AG09309 (cell line): Measurements from ENCODE around the gene EPYC.

Experiments
- DNase-seq: peaks from one replicate; pipeline ENCODE4 v3.0.0-alpha.2; 2010; ENCODE audit warnings: low read depth
- H3K4me3 ChIP-seq: 2 replicates; pipeline ENCODE4 v1.5.1; 2011; ENCODE audit warnings: mild to moderate bottlenecking, low read depth, low read length, moderate library complexity; ENCODE audit not compliant: control insufficient read depth
- CTCF ChIP-seq: IDR thresholded peaks from 2 replicates; pipeline ENCODE4 v1.5.1; 2011; ENCODE audit warnings: mild to moderate bottlenecking, low read depth, low read length, inconsistent platforms; ENCODE audit not compliant: insufficient read depth, control insufficient read depth; ENCODE audit errors: missing control alignments

Gene EPYC

GRCh38 chr12:90974286-90974685, 30.5 kb downstream of the EPYC start:
- no peak for TF ChIP-seq CTCF
- no peak overlapping the region for H3K4me3 ChIP-seq
- DNase-seq, result peak; percentile 47

GRCh38 chr12:90972226-90972625, 32.5 kb downstream of the EPYC start:
- no peak for TF ChIP-seq CTCF
- no peak for DNase-seq
- no peak overlapping the region for H3K4me3 ChIP-seq

GRCh38 chr12:90970911-90971310, 33.9 kb downstream of the EPYC start:
- DNase-seq, result no peak
- TF ChIP-seq CTCF, result no peak
- H3K4me3 ChIP-seq, result no peak overlapping the region

GRCh38 chr12:90970471-90970870, 34.3 kb downstream of the EPYC start:
- TF ChIP-seq CTCF, result no peak
- H3K4me3 ChIP-seq, result no peak overlapping the region
- no peak for DNase-seq

GRCh38 chr12:90969851-90970250, 34.9 kb downstream of the EPYC start:
- no peak for TF ChIP-seq CTCF
- H3K4me3 ChIP-seq, result no peak overlapping the region
- DNase-seq, result no peak

GRCh38 chr12:90969346-90969745, 35.4 kb downstream of the EPYC start:
- DNase-seq, result no peak
- no peak for TF ChIP-seq CTCF
- no peak overlapping the region for H3K4me3 ChIP-seq

GRCh38 chr12:90965204-90965603, 39.6 kb downstream of the EPYC start:
- no peak for TF ChIP-seq CTCF
- DNase-seq, result no peak
- H3K4me3 ChIP-seq, result no peak overlapping the region
